Immature natural killer cell (primary cell): ENCODE data around the gene PPP1R15B. TPM values are rescaled to one million over a fixed set of nuclear protein-coding genes. Genes with fewer than 3 reads are reported as not detected.

Experiments
- DNase-seq, 3 donors: peaks; one replicate each; pipeline ENCODE4 v3.0.0; 2022; ENCODE audit warnings: mixed read lengths in 1 of 3
- H3K27ac Mint-ChIP-seq, 6 donors: one replicate each; pipeline ENCODE4 v1.8.0; 2020; ENCODE audit warnings: mixed read lengths in 6 of 6, mild to moderate bottlenecking in 5 of 6, inconsistent platforms in 4 of 6, moderate library complexity in 3 of 6
- H3K27me3 Mint-ChIP-seq, 3 donors: one replicate each; pipeline ENCODE4 v1.8.0; 2020 to 2021; ENCODE audit warnings: low read depth in 3 of 3, mild to moderate bottlenecking in 3 of 3, mixed read lengths in 3 of 3, moderate library complexity in 3 of 3, inconsistent platforms in 1 of 3
- H3K36me3 Mint-ChIP-seq, 3 donors: one replicate each; pipeline ENCODE4 v1.8.0; 2020; ENCODE audit warnings: mixed read lengths in 3 of 3, inconsistent platforms in 2 of 3, mild to moderate bottlenecking in 2 of 3
- H3K4me1 Mint-ChIP-seq, 2 donors: one replicate each; pipeline ENCODE4 v1.8.0; 2020; ENCODE audit warnings: inconsistent platforms in 2 of 2, mild to moderate bottlenecking in 2 of 2, mixed read lengths in 2 of 2, moderate library complexity in 1 of 2
- H3K4me3 Mint-ChIP-seq, 5 donors: one replicate each; pipeline ENCODE4 v1.8.0; 2020; ENCODE audit warnings: mild to moderate bottlenecking in 5 of 5, mixed read lengths in 5 of 5, inconsistent platforms in 3 of 5, moderate library complexity in 3 of 5
- H3K9me3 Mint-ChIP-seq, 6 donors: one replicate each; pipeline ENCODE4 v1.8.0; 2020; ENCODE audit warnings: mild to moderate bottlenecking in 6 of 6, mixed read lengths in 6 of 6, inconsistent platforms in 4 of 6, moderate library complexity in 3 of 6
- polyA plus RNA-seq, 3 donors: library from polyadenylated mRNA; unstranded; fragments of 300-500 nt; fragmentation: Illumina TruSeq; gene quantifications; one replicate each; pipeline ENCODE4 v1.2.3, GENCODE V29; 2021

Gene PPP1R15B
- polyA plus RNA-seq, 3 donors from 2014 or later, result 13.5 to 23.0 (median 17.3) TPM

DNA sequence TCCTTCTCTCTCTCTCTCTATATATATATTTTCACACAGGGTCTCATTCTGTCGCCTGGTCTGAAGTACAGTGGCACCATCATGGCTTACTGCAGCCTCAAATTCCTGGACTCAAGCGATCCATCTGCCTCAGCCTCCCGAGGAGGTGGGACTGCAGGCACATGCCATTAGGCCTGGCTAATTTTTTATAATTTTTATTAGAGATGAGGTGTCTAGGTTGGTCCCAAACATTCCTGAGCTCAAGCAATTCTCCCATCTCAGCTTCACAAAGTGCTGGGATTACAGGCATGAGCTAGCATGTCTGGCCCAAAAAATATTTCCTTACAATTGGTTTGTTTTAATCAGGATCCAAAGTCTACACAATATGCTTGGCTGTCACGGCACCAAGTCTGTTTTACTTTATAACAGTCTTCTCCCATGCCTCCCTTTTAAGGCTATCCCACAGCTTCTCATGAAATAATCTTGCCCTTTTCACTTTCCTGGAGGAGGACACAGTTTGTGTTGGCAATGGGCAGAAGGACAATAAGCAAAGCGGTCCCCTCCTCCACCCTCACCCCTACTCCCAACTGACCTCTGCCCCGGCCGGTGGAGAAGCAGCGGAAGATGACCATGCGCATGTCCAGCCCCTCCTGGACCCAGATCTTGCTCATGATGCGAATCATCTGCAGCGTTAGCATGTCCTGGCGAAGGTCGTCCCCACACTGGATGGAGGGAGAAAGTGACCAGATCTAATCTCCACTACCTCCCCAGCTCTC is 28.2 kb upstream of the PPP1R15B start:
- Mint-ChIP-seq H3K9me3 (no peaks in the 10 kb centered on the region), H3K4me3 (no peak overlapping the region), H3K27me3 (peaks cover 0 to 2% (median 0%) of the 10 kb centered on the region in 3 donors), H3K4me1 (no peaks in the 10 kb centered on the region), H3K27ac (peak overlapping the region in 1 of 6 donors; percentile 30), H3K36me3 (peaks cover 13 to 66% (median 20%) of the 10 kb centered on the region in 3 donors)
- DNase-seq, result no peak

DNA sequence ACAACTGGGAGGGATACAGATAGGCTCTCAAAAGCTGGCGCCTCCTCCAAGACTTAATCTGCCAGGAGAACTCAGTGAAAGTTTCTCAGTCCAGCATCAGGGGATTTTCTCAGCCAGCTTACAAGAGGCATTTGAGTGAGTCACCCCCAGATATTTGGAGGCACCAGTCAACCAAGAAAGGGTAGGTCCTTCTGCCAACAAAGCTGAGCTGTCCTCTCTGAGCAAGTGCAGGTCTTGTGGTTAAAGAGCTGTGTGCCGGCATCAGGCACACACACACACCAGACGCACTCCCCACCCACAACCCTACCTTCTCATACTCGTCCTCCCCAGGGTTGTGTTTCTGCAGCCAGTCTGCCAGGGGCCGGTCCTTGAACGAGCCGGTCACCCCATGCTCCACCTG is 27.0 kb upstream of the PPP1R15B start:
- peak overlapping the region in 1 of 6 donors; percentile 12 for H3K27ac Mint-ChIP-seq
- no peak for DNase-seq
- no peaks in the 10 kb centered on the region for H3K4me1 Mint-ChIP-seq
- no peaks in the 10 kb centered on the region for H3K9me3 Mint-ChIP-seq
- H3K4me3 Mint-ChIP-seq, result no peak overlapping the region
- peaks cover 0 to 3% (median 0%) of the 10 kb centered on the region in 3 donors for H3K27me3 Mint-ChIP-seq
- H3K36me3 Mint-ChIP-seq, result peaks cover 17 to 65% (median 18%) of the 10 kb centered on the region in 3 donors

DNA sequence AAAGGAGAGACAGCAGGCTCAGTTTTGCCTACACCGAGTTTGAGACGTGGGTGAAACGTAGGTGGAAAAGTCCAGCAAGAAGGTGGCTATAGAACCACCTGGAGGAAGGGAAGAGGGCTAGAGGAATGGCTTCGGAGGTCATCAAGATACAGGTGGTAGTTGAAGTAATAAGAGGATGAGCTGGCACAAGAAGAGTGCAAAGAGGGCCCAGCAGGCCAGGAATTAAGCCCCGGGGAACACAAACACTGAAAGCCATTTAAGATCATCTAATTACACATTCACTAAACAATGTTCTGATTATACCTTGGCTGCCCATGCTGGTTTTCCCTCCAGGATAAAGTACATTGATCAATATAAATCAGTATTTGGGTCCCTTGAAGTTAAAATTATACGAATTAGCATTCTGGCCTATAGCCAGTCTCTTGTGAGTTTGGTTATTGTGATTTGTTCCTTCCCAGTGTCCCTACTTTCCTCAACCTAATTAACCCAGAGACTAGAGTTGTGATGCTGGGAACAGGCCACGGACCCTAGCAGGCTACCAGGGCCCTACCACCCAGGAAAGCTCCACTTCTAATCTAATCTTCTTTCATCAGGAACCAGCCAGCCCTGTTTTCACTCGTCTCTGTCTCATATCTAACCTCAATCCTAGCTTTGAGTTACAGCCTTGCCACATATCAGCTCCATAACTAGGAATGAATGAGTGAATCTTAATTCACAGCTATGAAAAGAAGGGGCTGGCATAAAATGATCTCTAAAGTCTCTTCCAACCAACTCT is 26.4 kb upstream of the PPP1R15B start:
- DNase-seq, result no peak
- peak overlapping the region in 1 of 6 donors; percentile 12 for H3K27ac Mint-ChIP-seq
- peaks cover 21 to 67% (median 24%) of the 10 kb centered on the region in 3 donors for H3K36me3 Mint-ChIP-seq
- H3K4me3 Mint-ChIP-seq, result no peak overlapping the region
- peaks cover 0 to 3% (median 0%) of the 10 kb centered on the region in 3 donors for H3K27me3 Mint-ChIP-seq
- no peaks in the 10 kb centered on the region for H3K4me1 Mint-ChIP-seq
- H3K9me3 Mint-ChIP-seq, result no peaks in the 10 kb centered on the region

DNA sequence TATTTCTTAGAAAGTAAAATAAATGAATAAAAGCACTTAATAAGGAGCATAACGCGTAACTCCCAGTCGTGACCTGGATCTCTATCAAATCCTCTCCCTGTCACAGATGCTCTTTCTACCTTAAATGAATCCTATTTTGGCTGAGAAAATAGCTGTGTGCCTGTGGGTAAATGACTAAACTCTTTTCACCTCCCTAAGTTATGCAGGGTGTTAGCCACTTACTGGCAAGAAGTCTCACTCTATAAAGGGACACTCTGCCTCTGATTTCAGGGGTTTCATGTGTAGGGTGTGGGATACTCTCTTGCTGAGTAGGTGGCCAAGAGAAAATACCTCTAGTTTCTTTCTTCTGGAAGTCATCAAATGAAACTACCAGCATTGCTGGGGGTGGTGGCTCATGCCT is 24.3 kb upstream of the PPP1R15B start:
- no peaks in the 10 kb centered on the region for H3K4me1 Mint-ChIP-seq
- H3K9me3 Mint-ChIP-seq, result no peaks in the 10 kb centered on the region
- DNase-seq, result no peak
- H3K27me3 Mint-ChIP-seq, result peaks cover 0 to 3% (median 1%) of the 10 kb centered on the region in 3 donors
- peaks cover 26 to 68% (median 30%) of the 10 kb centered on the region in 3 donors for H3K36me3 Mint-ChIP-seq
- no peak overlapping the region for H3K4me3 Mint-ChIP-seq
- no peak overlapping the region for H3K27ac Mint-ChIP-seq

DNA sequence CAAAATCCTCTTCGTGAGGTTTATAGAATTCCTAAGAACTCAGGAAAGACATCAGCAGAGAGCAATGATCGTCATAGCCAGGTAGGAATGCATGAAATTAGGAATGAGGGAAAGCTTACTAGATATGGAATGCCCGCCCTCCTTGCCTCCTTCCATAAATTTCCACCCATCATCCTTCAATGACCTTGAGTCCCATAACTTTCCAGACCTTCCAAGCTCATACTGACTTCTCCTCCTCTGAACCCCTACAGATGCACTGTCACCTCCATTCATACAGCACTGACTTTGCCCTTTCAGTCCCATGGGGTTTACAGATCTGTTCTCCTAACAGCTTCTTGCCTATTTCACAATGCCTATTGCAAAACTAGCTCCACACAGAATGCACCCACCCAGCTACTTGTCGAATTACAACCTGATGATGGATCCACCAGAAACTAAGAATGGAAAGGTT is 23.8 kb upstream of the PPP1R15B start:
- no peak for DNase-seq
- Mint-ChIP-seq H3K27ac (peak overlapping the region in 1 of 6 donors; percentile 29), H3K36me3 (peaks cover 26 to 67% (median 29%) of the 10 kb centered on the region in 3 donors), H3K4me3 (no peak overlapping the region), H3K9me3 (no peaks in the 10 kb centered on the region), H3K4me1 (no peaks in the 10 kb centered on the region), H3K27me3 (peaks cover 0 to 3% (median 1%) of the 10 kb centered on the region in 3 donors)

DNA sequence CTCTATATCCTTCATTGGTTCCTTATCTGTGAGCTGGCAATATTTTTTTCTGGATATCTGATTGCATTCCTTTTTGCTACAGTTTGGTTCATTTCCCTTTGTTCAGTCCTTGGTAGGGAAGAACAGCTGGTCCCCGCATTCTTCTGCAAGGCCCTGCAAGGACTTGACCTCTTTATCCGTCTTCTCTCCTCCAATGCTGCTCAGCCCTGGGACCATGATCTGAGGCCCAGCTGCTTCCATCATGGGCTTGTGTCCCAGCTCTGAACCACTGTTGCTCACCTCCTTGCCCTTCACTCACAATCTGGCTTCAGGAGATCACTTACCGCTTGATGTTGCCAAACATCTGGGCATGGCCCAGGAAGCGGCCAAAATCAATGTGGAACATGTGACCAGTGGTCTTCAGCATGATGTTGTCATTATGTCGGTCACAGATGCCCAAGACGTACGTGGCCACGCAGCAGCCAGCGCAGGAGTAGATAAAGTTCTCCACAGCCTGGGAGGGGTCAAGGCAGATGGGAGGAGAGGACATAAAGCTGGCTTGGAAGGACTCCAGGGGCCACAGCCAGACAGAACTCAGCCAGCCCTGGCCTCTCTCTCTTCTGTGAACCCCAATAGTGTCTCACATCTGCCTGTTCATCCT is 22.6 kb upstream of the PPP1R15B start:
- H3K27ac Mint-ChIP-seq, result no peak overlapping the region
- no peaks in the 10 kb centered on the region for H3K9me3 Mint-ChIP-seq
- DNase-seq, result no peak
- H3K27me3 Mint-ChIP-seq, result peaks cover 0 to 3% (median 1%) of the 10 kb centered on the region in 3 donors
- H3K36me3 Mint-ChIP-seq, result peaks cover 26 to 59% (median 29%) of the 10 kb centered on the region in 3 donors
- no peak overlapping the region for H3K4me3 Mint-ChIP-seq
- no peaks in the 10 kb centered on the region for H3K4me1 Mint-ChIP-seq

DNA sequence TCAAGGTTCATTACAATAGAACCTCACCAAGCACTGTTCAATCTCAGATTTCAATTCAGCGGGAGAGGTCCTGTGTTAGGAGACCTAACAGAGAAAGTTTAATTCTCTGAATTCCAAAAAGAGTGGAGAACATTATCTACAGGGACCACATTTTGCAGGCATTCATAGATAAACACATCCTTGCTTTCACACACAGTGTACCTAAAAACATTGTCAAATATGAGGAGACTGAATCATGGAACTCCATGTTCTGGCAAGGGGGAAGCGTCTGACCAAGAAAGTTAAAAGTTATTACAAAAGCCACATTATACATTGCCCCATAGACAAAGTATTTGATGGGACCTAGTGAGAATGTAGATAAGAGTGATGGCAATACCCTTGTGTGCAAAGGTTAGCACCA is 21.1 kb upstream of the PPP1R15B start:
- DNase-seq, result no peak
- Mint-ChIP-seq H3K4me3 (no peak overlapping the region), H3K36me3 (peaks cover 28 to 60% (median 30%) of the 10 kb centered on the region in 3 donors), H3K4me1 (no peaks in the 10 kb centered on the region), H3K27me3 (peaks cover 0 to 3% (median 1%) of the 10 kb centered on the region in 3 donors), H3K9me3 (no peaks in the 10 kb centered on the region), H3K27ac (no peak overlapping the region)

DNA sequence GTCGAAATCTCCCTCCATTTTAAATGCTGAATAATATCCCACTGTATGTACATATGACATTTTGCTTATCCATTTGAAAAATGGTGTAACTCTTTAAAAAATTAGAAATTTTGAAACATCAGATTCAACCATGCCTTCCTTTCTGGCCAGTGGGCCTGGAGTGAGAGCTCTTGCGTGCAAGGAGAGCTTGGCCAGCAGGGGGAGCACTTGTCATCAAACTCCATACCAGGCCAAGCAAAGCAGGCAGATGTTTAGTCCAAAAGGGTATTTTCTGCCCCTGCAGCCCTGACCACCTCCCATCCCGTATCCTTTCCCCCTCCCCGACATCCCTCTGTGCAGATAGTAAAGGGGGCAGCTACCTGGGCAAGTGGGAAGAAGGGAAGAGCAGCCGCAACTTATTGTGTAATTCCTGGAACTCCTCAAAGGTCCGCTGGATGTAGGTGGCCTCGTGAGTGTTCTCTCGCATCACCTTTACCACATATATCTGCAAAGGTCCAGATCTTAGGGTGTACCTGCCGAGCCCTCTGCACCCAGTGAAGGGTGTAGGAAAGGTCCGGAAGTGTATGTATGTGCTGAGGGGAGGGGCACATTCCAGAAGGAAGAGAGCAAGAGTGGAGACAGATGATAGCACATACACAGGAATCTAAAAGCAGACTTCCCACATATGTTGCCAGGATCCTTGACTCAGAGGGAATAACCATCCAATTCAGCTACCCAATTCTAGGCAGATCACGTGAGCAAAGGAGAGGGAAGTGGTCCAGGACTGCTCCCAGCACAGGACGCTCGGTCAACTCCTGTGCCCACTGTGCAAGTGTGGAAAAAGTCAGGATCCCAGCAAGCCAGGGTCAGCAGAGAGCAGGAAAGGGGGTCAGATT is 19.9 kb upstream of the PPP1R15B start:
- H3K27me3 Mint-ChIP-seq, result peaks cover 0 to 1% (median 1%) of the 10 kb centered on the region in 3 donors
- peaks cover 24 to 57% (median 36%) of the 10 kb centered on the region in 3 donors for H3K36me3 Mint-ChIP-seq
- peak; percentile 60 to 68 (median 68) for DNase-seq
- no peaks in the 10 kb centered on the region for H3K9me3 Mint-ChIP-seq
- H3K4me3 Mint-ChIP-seq, result no peak overlapping the region
- no peak overlapping the region for H3K27ac Mint-ChIP-seq
- no peaks in the 10 kb centered on the region for H3K4me1 Mint-ChIP-seq

DNA sequence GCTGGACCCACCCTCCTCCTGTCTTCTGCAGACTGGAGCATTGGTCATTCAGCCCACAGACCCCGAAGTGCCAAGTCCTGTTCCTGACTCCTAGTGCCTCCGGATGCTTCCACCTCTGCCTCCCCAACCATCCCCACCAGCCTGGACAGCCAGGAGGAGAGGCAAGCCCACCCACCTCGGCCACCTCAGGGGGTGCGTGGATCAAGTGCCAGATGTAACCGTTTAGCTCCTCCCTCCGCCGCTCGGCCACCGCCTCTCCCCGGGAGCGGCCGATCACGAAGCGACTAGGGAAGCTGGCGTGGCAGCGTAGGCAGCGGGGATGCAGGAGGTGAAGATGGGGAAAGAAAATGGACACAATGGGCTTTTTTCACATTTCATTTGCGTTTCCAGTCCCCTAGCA is 18.1 kb upstream of the PPP1R15B start:
- Mint-ChIP-seq H3K9me3 (no peaks in the 10 kb centered on the region), H3K36me3 (peaks cover 40 to 68% (median 43%) of the 10 kb centered on the region in 3 donors), H3K27ac (no peak overlapping the region), H3K27me3 (peaks cover 0 to 1% (median 1%) of the 10 kb centered on the region in 3 donors), H3K4me1 (no peaks in the 10 kb centered on the region), H3K4me3 (no peak overlapping the region)
- DNase-seq, result no peak

DNA sequence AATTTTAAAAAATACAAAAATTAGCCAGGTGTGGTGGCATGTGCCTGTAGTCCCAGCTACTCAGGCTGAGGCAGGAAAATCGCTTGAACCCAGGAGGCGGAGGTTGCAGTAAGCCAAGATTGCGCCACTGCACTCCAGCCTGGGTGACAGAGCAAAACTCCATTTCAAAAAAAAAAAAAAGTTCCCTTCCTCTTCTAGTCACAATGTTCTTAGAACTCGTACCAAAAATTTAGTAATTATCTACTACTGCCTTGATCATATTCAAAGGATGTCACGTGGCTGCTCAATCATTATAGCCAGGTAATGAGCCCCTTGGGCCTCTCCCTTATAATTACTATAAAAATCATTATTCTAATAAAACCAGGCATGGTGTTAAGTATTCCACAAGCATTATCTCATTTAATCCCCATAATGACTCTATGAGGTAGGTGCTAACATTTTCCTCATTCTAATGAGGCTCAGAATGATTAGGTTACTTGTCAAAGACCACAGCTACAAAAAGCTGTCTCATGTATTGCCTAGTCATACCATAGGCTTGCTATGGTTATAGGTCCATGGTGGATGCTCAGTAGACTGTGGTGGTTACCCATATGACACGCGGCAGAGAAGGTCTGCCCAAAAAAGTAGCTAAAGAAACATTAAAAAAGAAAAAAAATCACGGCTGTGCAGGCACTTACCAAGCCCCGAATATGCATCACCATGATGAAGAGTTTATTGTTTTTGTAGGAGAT is 15.5 kb upstream of the PPP1R15B start:
- no peak for DNase-seq
- Mint-ChIP-seq H3K27ac (no peak overlapping the region), H3K27me3 (peaks cover 0 to 1% (median 0%) of the 10 kb centered on the region in 3 donors), H3K9me3 (no peaks in the 10 kb centered on the region), H3K4me3 (no peak overlapping the region), H3K36me3 (peaks cover 25 to 47% (median 27%) of the 10 kb centered on the region in 3 donors), H3K4me1 (no peaks in the 10 kb centered on the region)

DNA sequence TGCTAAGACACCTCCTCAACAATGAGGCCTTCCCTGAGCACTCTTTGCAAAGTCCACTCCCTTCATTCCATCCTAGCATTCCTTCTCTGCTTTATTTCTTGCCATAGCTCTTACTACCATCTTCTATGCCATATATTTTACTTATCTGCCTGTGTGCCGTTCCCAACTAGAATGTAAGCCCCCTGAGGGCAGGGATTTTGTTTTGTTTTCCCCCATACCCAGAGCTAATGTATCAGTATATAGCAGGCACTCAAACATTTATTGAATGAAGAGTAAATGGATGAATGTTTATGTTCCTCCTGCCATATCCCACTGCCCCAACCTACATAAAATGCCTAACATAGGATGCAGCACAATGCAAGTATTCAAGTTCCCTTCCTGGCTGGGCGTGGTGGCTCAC is 14.9 kb upstream of the PPP1R15B start:
- no peaks in the 10 kb centered on the region for H3K9me3 Mint-ChIP-seq
- H3K27me3 Mint-ChIP-seq, result no peaks in the 10 kb centered on the region
- no peaks in the 10 kb centered on the region for H3K4me1 Mint-ChIP-seq
- H3K36me3 Mint-ChIP-seq, result peaks cover 22 to 40% (median 25%) of the 10 kb centered on the region in 3 donors
- no peak overlapping the region for H3K27ac Mint-ChIP-seq
- DNase-seq, result no peak
- no peak overlapping the region for H3K4me3 Mint-ChIP-seq

DNA sequence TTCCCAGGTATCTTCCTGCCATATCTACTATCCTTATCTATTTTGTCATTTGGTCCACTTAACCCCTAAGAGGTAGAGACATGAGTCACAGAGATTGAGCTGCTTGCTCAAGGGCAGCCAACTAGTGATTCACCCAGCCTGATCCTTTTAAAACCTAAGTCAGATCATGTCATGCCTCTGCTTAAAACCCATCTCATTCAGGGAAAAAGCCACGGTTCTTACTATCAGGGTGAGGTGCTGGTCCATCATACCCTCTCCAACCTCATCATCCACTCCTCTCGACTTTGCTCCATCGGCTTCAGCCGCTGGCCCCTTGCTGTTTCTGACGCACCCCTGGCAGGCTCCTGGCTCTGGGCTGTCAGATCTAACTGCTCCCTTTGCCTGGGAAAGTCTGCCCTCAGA is 14.4 kb upstream of the PPP1R15B start:
- no peak for DNase-seq
- Mint-ChIP-seq H3K36me3 (peaks cover 18 to 36% (median 21%) of the 10 kb centered on the region in 3 donors), H3K27me3 (no peaks in the 10 kb centered on the region), H3K4me1 (no peaks in the 10 kb centered on the region), H3K27ac (no peak overlapping the region), H3K9me3 (no peaks in the 10 kb centered on the region), H3K4me3 (no peak overlapping the region)
